AG04449 (cell line): ENCODE measurements around the gene NOL4L.

Experiments
- CTCF ChIA-PET: fragments of 350-600 bp; formaldehyde crosslinking; extraction: SDS; loops from one replicate; lab custom pipeline; 2021; ENCODE audit warnings: antibody characterized with exemption; lab: Yijun Ruan, JAX
- POLR2A ChIA-PET: fragments of 400-600, 350-600 bp; formaldehyde crosslinking; extraction: SDS; loops from one replicate; lab custom pipeline; 2020; ENCODE audit warnings: antibody characterized with exemption, inconsistent platforms; lab: Yijun Ruan, JAX
- DNase-seq: peaks from one replicate; pipeline ENCODE4 v3.0.0-alpha.2; 2010; ENCODE audit warnings: low read depth, low spot score
- H3K4me3 ChIP-seq: 2 replicates; pipeline ENCODE4 v1.5.1; 2011; ENCODE audit warnings: low read depth, mild to moderate bottlenecking, control low read depth, low read length
- CTCF ChIP-seq: IDR thresholded peaks from one replicate; pipeline ENCODE4 v1.5.1; 2011; ENCODE audit warnings: mild to moderate bottlenecking, moderate library complexity, low read length, control low read depth, inconsistent platforms; ENCODE audit not compliant: insufficient read depth; ENCODE audit errors: missing control alignments

Gene NOL4L

GRCh38 chr20:32607727-32608663 lies 22.9 kb upstream of the NOL4L start:
- POLR2A ChIA-PET, result no interaction called here
- no peak for DNase-seq
- H3K4me3 ChIP-seq, result no peak overlapping the region
- TF ChIP-seq CTCF, result no peak
- CTCF ChIA-PET, result no interaction called here

GRCh38 chr20:32607324-32607723 lies 22.2 kb upstream of the NOL4L start:
- no peak for TF ChIP-seq CTCF
- CTCF ChIA-PET, result no interaction called here
- no peak overlapping the region for H3K4me3 ChIP-seq
- POLR2A ChIA-PET, result no interaction called here
- no peak for DNase-seq

- no peak overlapping the region for H3K4me3 ChIP-seq
- ChIA-PET CTCF (no interaction called here), POLR2A (no interaction called here)
- DNase-seq, result no peak
- TF ChIP-seq CTCF, result no peak
Observed at GRCh38 chr20:32606790-32607189, 21.7 kb upstream of the NOL4L start.

GRCh38 chr20:32606107-32606506 lies 21.0 kb upstream of the NOL4L start:
- ChIA-PET POLR2A (no interaction called here), CTCF (no interaction called here)
- TF ChIP-seq CTCF, result no peak
- H3K4me3 ChIP-seq, result no peak overlapping the region
- no peak for DNase-seq

- no peak for DNase-seq
- ChIA-PET POLR2A (no interaction called here), CTCF (no interaction called here)
- no peak for TF ChIP-seq CTCF
- no peak overlapping the region for H3K4me3 ChIP-seq
Observed at GRCh38 chr20:32605167-32605656, 20.1 kb upstream of the NOL4L start.

- CTCF ChIA-PET, result no interaction called here
- no peak for DNase-seq
- POLR2A ChIA-PET, result no interaction called here
- H3K4me3 ChIP-seq, result no peak overlapping the region
- TF ChIP-seq CTCF, result no peak
Observed at GRCh38 chr20:32603046-32603726, 18.1 kb upstream of the NOL4L start.
